ENCODE measurements around the gene PDCD11.
A peak's percentile ranks its signal among the peaks of the same experiment; 100 is the strongest.
"Not testable (repeated sequence)": the region's sequence is repeated elsewhere in the genome, so short reads cannot be mapped to it uniquely, and the experiment has no call there.

PDCD11 gene

DNA sequence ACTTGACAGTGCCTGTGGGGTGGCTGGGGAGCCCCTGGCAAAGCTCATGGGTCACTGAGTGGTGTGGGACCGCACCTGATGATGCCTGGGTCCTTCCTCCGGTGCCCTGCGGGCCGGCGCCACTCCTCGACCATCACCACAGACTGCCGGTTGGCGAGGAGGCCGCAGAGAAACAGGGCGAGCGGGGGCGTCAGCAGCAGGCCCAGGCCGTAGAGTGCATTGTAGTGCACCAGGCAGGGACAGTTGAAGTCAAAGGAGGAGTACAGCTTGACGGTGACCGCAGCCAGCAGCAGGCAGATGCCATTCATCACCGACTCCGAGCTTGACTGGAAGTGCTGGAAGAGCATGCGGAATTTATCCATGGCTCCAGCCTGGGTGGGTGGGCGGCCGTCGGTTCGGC lies 82.2 kb downstream of the PDCD11 start:
- FAIRE-seq: no peak

DNA sequence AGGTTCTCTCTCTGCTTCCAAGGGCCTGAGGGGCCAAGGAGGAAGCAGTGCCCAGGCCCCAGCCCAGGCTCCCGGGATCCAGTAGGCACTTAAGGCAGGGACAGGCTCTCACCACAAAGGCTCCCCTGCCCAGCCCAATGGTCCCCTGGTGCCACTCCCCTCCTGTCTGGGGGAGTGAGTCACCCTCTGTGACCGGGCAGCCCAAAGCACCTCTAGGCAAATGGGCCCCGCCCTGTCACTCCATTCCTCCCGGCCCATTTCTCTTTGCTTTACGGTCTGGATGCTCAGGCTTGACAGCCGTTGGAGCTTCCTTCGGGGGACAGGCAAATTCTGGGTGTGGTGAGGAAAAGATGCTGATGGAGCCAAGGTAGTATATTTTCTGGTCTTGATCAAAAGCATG lies 82.7 kb downstream of the PDCD11 start, which contains the start of gene CALHM3:
TSS of gene CALHM3 (minus strand) at position 106 of the 400 bp plus-strand sequence. CDS start 208 bp downstream, outside the sequence.
- FAIRE-seq: no peak

DNA sequence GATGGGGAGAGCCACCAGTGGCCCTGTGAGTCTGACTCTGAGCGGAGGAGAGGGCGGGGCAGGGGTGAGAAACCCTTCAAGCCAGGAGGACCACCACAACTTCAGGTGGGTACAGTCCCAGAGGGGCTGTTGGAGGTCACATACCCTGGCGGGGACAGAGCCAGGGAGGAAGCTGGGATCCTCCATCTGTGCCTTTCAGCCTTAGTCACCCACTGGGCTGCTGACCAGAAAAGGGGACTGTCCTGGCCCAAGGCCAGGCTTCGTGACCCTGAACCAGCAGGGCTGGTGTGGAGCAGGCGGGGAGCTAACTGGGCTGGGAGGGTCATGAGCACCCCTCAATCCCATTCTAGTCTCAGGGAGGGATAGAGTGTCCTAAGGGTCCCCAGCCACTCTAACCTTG lies 84.1 kb downstream of the PDCD11 start:
- no peak for FAIRE-seq

DNA sequence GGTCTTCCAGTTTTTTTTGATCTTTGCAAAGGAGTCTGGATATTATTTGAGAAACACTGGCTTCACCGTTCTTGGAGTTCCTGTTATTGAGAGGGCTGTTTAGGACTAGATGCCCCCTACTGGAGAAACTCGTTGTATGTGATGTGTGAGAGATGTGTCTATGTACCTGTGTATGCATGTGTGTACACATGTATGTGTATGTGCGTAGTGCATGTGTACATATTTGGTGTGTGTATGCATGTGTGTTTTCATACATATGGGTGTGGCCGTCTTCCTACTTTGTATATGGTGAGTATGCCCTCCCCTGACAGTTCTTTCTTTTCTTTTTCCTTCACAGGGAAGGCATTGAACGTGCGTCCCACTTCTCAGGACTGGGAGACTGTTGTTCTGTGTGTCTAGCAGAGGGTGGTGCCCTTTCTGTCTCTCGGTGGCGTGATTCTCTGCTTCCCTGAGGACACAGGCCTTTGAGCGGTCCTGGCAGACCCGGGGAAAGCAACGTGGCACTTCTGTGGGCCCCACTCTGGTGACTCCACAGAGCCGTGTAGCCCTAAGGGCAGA lies 85.6 kb downstream of the PDCD11 start:
- FAIRE-seq: peak; percentile 62

DNA sequence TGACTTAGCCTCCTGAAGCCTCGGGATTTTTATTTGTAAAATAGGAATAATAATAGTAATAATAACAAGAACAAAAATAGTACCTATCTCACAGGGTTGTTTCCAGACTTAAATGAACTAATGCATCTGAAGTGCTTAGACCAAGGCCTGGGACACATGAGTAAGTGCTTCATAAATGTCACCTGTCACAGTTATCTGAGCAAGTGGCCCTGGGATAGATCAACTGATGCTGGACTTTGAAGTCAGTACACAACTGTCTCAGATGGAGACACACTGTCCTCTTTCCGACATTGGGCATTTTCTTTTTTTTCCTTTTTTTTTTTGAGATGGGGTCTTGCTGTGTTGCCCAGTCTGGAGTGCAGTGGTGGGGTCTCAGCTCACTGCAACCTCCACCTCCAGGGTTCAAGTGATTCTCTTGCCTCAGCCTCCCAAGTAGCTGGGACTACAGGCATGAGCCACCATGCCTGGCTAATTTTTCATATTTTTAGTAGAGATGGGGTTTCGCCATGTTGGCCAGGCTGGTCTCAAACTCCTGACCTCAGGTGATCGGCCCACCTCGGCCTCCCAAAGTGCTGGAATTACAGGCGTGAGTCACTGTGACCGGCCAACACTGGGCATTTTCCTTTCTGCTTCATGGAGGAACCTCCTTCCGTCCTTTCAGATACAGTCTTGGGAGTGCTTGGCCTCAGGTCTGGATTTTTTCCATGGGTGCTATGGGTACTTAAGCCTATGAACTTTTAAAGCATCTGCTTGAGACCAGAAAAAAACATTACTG lies 90.4 kb downstream of the PDCD11 start:
- not testable (repeated sequence) for FAIRE-seq

DNA sequence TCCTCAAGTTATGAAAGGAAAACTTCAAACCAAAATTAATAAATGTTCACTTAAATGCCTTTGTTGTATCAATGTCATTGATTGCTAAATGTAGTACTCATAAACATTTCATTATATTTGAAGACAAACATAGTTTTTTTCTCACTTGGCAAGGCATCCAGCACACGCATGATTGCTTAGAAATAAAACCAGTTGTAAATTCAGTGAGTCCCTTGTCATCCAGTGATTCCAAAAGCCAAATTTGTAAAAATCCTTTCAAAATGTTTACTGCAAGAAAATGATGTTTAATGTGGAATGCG lies 90.9 kb downstream of the PDCD11 start:
- FAIRE-seq: no peak

DNA sequence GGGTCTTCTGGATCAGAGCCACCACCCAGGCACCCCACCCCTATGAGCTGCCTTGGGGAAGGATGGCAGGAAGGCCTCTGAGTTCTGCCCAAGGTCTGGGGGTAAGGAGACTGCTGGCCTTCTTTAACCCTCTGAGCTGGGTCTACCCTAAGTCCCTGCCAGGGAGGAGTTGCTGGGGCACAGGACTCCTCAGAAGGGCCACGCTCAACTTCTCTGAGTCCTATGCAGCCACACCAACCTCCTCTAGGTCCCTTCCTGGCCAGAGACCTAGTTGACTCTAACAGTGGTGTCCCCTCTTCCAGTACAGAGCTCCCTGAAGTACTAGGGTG lies 94.5 kb downstream of the PDCD11 start:
- FAIRE-seq: no peak

DNA sequence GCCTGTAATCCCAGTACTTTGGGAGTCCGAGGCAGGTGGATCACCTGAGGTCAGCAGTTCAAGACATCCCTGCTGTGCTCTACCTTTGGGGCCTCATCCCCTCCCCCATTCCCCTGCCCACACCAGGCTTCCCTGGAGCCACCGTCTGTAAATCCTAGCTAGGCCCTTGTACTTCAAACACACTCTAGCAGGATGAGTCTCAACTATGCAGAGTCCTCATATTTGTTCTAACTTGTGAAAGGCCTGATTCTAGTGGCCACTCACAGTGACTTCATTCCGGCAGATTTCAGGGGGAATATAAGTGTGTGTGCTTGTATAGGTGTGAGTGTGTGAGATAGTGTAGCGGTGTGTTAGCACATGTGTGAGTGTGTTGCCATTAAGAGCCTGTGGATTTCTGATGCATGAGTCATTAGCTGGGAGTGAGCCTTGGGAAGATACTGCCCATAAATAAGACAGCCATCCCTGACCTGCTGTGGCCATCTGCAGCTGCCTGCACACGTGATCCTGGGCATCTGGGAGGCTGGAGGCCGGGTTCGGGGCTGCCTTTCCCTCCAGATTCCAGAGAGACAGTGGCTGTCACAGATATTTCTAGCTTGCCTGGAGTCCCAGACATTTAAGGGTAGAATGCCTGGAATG lies 95.4 kb downstream of the PDCD11 start:
- FAIRE-seq: no peak

DNA sequence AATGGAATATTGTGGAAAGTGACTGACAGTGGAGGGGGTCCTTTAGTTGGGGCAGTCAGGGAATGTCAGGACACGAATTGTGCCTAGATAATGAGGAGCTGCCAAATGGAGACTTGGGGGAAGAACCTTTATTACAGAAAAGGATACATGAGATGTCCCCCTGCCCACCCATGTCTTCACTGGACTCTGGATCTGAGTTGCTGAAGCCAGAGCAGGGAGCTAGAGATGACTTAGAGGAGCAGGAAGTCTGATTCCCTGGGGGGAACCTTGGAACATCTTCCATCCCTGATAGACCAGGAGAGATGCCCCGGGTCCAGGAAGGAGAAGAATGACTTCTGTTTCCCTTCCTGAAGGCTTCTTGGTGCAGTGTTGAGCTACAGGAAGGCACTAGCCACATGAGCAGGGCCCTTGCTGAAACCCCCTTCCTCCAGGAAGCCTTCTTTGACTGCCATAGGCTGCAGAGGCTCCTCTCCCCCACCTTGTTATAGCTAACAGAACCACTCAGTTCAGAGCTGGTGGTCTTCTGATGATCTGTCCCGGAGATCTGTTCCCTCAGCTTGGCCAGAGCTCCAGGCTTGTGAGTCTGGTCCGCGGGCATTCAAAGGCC lies 96.3 kb downstream of the PDCD11 start:
- FAIRE-seq: no peak

DNA sequence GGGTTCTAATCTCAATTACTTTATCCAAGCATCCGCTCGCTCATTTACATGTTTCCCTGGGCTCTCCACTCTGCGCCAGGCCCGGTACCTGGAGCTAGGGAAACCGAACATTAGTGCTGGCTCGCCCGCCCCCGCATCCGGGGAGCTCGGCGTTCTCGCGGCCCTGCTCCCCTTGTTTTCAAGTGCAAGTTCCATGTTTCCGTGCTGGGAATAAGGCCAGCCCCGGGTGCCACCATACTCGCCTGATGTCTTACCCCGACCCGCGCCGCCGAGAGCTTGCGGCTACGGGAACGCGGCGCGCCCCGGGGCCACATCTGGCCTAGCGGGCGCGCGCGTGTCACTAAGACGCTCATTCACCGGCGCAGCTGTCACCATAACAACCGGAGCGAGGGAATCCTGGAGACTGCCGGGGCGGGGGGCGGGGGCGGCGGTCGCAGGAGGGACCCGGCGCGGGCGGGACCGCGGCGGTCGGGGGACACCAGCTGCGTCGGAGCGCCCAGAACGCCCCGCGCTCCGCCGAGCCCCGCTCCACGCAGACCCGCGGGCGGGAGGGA lies 97.0 kb downstream of the PDCD11 start, which contains the start of gene NEURL1:
TSS of gene NEURL1 (plus strand) at position 344 of the 554 bp plus-strand sequence. CDS start 683 bp downstream, outside the sequence.
- no peak for FAIRE-seq

DNA sequence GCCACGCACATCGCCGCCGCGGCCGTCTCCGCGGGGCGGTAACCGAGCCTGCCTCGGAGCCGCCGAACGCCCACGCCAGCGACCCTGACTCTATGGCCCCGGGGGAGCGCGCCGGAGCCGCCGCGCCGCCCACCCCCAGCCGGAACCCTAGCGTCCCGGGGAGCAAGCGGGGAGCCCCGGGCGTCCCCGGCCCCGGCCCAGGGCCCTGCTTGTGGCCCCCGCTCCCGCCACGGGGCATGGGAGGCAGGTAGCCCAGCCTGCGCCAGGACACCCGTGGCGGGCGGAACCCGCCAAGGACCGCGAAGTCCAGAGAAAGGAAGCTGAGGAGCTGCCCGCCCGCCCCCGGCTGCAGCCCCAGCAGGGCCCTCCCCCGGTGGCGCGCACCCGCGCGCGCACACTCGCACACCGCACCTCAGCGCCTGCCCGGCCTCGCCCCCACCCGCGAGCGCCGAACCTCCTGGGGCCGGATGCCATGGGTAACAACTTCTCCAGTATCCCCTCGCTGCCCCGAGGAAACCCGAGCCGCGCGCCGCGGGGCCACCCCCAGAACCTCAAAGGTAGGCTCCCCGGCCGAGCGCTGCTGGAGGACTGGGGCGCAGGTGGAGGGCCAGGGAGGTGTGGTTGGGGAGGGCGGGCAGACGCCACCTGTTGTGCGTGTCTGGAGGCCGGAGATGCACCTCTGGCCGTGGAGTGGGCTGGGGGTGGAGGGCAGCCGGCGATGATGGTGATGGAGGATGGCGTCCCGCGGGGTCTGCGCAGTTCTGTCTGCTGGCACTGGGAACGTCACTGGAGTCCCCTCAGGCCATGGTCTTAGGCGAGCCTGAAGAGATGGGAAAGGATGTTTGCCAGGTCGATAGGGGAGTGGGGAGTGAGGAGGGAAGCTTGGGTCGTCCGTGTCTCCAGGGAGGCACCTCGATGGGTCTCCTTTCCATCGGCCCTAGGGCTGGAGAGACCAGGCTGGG lies 97.8 kb downstream of the PDCD11 start:
- no peak for FAIRE-seq

DNA sequence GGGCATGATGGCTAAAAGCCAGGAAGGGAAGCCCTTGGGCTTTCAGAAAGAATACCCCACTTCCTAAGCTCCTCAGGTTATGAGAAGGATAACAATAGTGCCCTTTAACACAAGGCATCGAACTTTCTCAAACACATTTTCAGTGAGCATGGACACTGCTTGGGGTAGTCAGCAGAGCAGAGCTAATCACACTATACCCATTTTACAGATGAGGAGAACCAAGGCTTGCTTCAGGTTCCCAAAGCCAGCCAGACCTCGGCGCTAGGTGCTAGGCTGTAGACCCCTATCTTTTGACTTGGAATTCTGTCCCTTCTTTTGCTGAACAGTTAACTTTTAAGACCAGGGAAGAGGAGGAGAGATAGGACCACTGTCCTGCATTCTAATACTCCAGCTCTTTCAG lies 98.9 kb downstream of the PDCD11 start:
- FAIRE-seq: no peak
